OCI-LY1 (cell line): ENCODE results near the gene MCHR1.

Experiments
- H2AFZ ChIP-seq: fragments of 200-600 bp; sonication (generic), shearing (Covaris generic); 2 replicates; pipeline ENCODE4 v1.6.0; 2014; ENCODE audit warnings: antibody characterized with exemption, mild to moderate bottlenecking, low read length
- H3F3A ChIP-seq: fragments of 200-600 bp; sonication (generic), shearing (Covaris generic); 2 replicates; pipeline ENCODE4 v1.6.0; 2014; ENCODE audit warnings: mild to moderate bottlenecking, antibody characterized with exemption, low read length, moderate library complexity; ENCODE audit not compliant: insufficient read depth
- H3K27ac ChIP-seq: fragments of 200-600 bp; sonication (generic); 2 replicates; pipeline ENCODE4 v1.5.1; 2014; ENCODE audit warnings: low read length, mixed run types, mild to moderate bottlenecking, low read depth; ENCODE audit not compliant: poor library complexity, severe bottlenecking
- H3K27me3 ChIP-seq: fragments of 200-600 bp; sonication (generic); 2 replicates; pipeline ENCODE4 v1.6.0; 2014; ENCODE audit warnings: antibody characterized with exemption, mild to moderate bottlenecking, low read length, moderate library complexity; ENCODE audit not compliant: insufficient read depth
- H3K36me3 ChIP-seq: fragments of 200-600 bp; sonication (generic); 2 replicates; pipeline ENCODE4 v1.6.1; 2014; ENCODE audit warnings: mild to moderate bottlenecking, antibody characterized with exemption, low read length, moderate library complexity, mixed read lengths; ENCODE audit not compliant: insufficient read depth
- H3K4me1 ChIP-seq: fragments of 200-600 bp; sonication (generic); 2 replicates; pipeline ENCODE4 v1.5.1; 2014; ENCODE audit warnings: mild to moderate bottlenecking, low read length, moderate library complexity; ENCODE audit not compliant: insufficient read depth, severe bottlenecking
- H3K4me2 ChIP-seq: fragments of 200-600 bp; sonication (generic), shearing (Covaris generic); 2 replicates; pipeline ENCODE4 v1.6.1; 2014; ENCODE audit warnings: low read length
- H3K4me3 ChIP-seq: fragments of 200-600 bp; sonication (generic); 2 replicates; pipeline ENCODE4 v1.5.1; 2014; ENCODE audit warnings: low read length, low read depth, mild to moderate bottlenecking, mixed read lengths; ENCODE audit not compliant: poor library complexity, severe bottlenecking
- H3K79me2 ChIP-seq: fragments of 200-600 bp; shearing (Covaris generic); 2 replicates; pipeline ENCODE4 v1.6.1; 2016; ENCODE audit warnings: mixed run types, low read length, mixed read lengths; ENCODE audit not compliant: insufficient read depth
- H3K9ac ChIP-seq: fragments of 200-600 bp; sonication (generic), shearing (Covaris generic); 2 replicates; pipeline ENCODE4 v1.6.1; 2014; ENCODE audit warnings: mild to moderate bottlenecking, low read length, mixed read lengths
- H3K9me2 ChIP-seq: fragments of 200-600 bp; sonication (generic), shearing (Covaris generic); 2 replicates; pipeline ENCODE4 v1.6.1; 2014; ENCODE audit warnings: low read depth, mild to moderate bottlenecking, low read length, mixed read lengths
- H3K9me3 ChIP-seq: fragments of 200-600 bp; shearing (Covaris generic); 2 replicates; pipeline ENCODE4 v1.6.1; 2014; ENCODE audit warnings: low read length, mixed read lengths
- H4K20me1 ChIP-seq: fragments of 200-600 bp; sonication (generic), shearing (Covaris generic); 2 replicates; pipeline ENCODE4 v1.6.0; 2016; ENCODE audit warnings: mild to moderate bottlenecking, low read length; ENCODE audit not compliant: insufficient read depth
- EZH2 ChIP-seq: fragments of 200-600 bp; sonication (generic), shearing (Covaris generic); IDR thresholded peaks from 2 replicates; pipeline ENCODE4 v1.8.0; 2017; ENCODE audit warnings: borderline replicate concordance, mixed run types, mild to moderate bottlenecking, antibody characterized with exemption, low read length, moderate library complexity, mixed read lengths
- TF ChIP-seq, protein P1 (sequence below): fragments of 200-600 bp; sonication (generic), shearing (Covaris generic); IDR thresholded peaks from 2 replicates; pipeline ENCODE4 v1.5.1; 2017; ENCODE audit warnings: mild to moderate bottlenecking, antibody characterized with exemption, low read length, moderate library complexity, mixed read lengths

The MCHR1 gene

DNA sequence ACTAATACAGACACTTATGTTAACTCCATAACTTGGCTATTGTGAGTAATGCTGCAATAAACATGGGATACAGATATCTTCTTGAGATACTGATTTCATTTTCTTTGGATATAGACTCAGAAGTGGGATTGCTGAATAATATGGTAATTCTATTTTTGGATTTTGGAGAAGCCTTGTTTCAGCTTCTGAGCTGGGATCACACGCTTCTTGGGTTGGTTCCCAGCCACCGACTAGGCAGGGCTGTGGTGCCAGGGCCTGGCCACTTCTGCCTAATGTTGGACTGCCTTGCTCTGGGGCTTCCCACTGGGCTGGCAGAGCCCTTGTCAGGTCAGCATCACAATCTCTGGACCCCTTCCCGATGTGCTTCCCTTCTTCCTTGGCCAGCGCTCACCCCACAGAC, 14.0 kb upstream of the MCHR1 start:
- H3F3A ChIP-seq, result no peaks in the 10 kb centered on the region; the same call in 1 of the 2 replicates
- no peak overlapping the region for H3K27ac ChIP-seq
- peaks cover 3% of the 10 kb centered on the region for H3K4me1 ChIP-seq
- no peaks in the 10 kb centered on the region; the same call in 1 of the 2 replicates for H3K36me3 ChIP-seq
- H3K9me3 ChIP-seq, result no peaks in the 10 kb centered on the region
- H4K20me1 ChIP-seq, result no peaks in the 10 kb centered on the region
- no peak overlapping the region for H3K9ac ChIP-seq
- no peaks in the 10 kb centered on the region for H3K9me2 ChIP-seq
- no peak for TF ChIP-seq EZH2
- TF ChIP-seq, protein P1, sequence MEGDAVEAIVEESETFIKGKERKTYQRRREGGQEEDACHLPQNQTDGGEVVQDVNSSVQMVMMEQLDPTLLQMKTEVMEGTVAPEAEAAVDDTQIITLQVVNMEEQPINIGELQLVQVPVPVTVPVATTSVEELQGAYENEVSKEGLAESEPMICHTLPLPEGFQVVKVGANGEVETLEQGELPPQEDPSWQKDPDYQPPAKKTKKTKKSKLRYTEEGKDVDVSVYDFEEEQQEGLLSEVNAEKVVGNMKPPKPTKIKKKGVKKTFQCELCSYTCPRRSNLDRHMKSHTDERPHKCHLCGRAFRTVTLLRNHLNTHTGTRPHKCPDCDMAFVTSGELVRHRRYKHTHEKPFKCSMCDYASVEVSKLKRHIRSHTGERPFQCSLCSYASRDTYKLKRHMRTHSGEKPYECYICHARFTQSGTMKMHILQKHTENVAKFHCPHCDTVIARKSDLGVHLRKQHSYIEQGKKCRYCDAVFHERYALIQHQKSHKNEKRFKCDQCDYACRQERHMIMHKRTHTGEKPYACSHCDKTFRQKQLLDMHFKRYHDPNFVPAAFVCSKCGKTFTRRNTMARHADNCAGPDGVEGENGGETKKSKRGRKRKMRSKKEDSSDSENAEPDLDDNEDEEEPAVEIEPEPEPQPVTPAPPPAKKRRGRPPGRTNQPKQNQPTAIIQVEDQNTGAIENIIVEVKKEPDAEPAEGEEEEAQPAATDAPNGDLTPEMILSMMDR, result no peak
- H2AFZ ChIP-seq, result no peak overlapping the region
- H3K27me3 ChIP-seq, result no peaks in the 10 kb centered on the region; the same call in 1 of the 2 replicates
- H3K4me2 ChIP-seq, result no peak overlapping the region
- no peak overlapping the region for H3K4me3 ChIP-seq
- no peaks in the 10 kb centered on the region for H3K79me2 ChIP-seq

DNA sequence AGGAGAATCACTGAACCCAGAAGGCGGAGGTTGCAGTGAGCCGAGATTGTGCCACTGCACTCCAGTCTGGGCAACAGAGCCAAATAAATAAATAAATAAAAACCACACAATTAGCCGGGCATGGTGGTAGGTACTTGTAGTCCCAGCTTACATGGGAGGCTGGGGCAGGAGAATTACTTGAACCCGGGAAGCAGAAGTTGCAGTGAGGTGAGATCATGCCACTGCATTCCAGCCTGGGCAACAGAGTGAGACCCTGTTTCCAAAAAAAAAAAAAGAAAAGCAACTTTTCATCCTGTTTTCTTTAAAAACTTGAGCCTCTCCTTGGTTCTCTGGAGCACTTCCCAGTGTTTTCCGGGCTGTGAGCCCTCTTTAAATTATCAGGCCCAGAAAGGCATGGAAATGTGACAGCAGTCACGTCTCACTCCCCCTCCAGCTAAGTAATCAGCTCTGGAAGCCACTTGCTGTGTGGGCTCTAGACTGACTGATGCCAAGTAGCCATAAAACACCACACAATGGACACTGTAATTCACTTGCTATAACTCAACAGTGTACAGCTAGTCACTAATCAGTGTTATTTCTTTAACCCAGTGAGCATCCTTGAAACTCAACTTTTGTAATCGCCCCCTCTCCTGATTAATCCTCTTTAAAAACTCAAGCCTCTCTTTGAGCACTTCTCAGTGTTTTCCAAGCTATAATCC, 13.0 kb upstream of the MCHR1 start:
- Histone ChIP-seq H3K4me3 (no peak overlapping the region), H4K20me1 (no peaks in the 10 kb centered on the region), H3K9me3 (no peaks in the 10 kb centered on the region), H3K27me3 (no peaks in the 10 kb centered on the region; the same call in 1 of the 2 replicates), H3K36me3 (no peaks in the 10 kb centered on the region; the same call in 1 of the 2 replicates), H3F3A (no peaks in the 10 kb centered on the region; the same call in 1 of the 2 replicates), H2AFZ (no peak overlapping the region), H3K9me2 (no peaks in the 10 kb centered on the region), H3K27ac (no peak overlapping the region), H3K4me2 (no peak overlapping the region), H3K79me2 (no peaks in the 10 kb centered on the region), H3K4me1 (no peaks in the 10 kb centered on the region), H3K9ac (no peak overlapping the region)
- no peak for TF ChIP-seq EZH2
- TF ChIP-seq, protein P1, result no peak

DNA sequence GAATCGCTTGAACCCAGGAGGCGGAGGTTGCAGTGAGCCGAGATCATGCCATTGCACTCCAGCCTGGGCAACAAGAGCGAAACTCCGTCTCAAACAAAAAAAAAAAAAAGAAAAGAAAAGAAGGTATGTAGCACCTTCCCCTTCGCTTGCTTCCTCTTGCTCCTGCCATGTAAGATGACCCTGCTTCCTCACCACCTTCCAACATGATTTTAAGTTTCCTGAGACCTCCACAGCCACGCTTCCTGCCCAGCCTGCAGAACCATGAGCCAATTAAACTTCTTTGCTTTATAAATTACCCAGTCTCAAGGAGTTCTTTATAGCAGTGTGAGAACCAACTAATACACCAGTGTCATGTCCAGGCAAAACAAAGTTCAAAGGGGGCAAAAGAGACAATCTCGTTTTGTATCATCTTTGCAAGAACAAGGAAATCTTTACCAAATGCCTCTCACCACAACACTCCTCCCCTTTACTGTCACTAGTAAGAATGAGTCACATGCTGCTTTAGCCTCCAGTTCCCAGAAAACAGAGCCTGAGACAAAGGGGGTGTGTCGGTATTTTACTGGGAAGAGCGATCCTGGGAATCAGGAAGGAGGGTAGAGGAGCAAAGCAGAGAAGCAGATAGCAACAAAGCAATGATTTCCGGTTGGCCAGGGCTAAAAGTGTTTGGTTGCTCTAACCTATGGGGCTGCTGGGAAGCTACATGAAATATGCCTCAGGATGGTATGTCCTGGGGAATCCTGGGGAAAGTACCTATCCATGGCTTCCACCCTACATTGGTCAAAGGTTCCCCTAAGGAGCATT, 10.5 kb upstream of the MCHR1 start:
- Histone ChIP-seq H3K27ac (no peak overlapping the region), H2AFZ (no peak overlapping the region), H3K4me2 (no peak overlapping the region)

More for the DNA sequence above, 10.5 kb upstream of the MCHR1 start:
- H3K36me3 ChIP-seq, result no peaks in the 10 kb centered on the region; the same call in 1 of the 2 replicates
- no peak overlapping the region for H3K9ac ChIP-seq
- H3F3A ChIP-seq, result no peaks in the 10 kb centered on the region; the same call in 1 of the 2 replicates
- TF ChIP-seq, protein P1, result no peak
- TF ChIP-seq EZH2, result no peak
- no peaks in the 10 kb centered on the region for H3K4me1 ChIP-seq
- H3K4me3 ChIP-seq, result no peak overlapping the region
- no peaks in the 10 kb centered on the region for H4K20me1 ChIP-seq
- H3K9me3 ChIP-seq, result no peaks in the 10 kb centered on the region
- no peaks in the 10 kb centered on the region; the same call in 1 of the 2 replicates for H3K27me3 ChIP-seq
- H3K9me2 ChIP-seq, result no peaks in the 10 kb centered on the region
- no peaks in the 10 kb centered on the region for H3K79me2 ChIP-seq
